HAP-1 (cell line): Measurements from ENCODE around the gene CPN2.
A peak's percentile ranks its signal among the peaks of the same experiment; 100 is the strongest.

ENCODE experiments used
- DNase-seq, 2 experiments: peaks; one replicate each; pipeline ENCODE4 v3.0.0-alpha.2; 2016 to 2020; ENCODE audit warnings: low spot score in 2 of 2
- H3K27me3 ChIP-seq: fragments of 250-450 bp; sonication (Bioruptor Pico); 2 replicates; pipeline ENCODE4 v1.5.1; 2020; ENCODE audit warnings: low read depth, mild to moderate bottlenecking, moderate library complexity
- H3K36me3 ChIP-seq: fragments of 250-450 bp; sonication (Bioruptor Pico); replicated peaks from 2 replicates; pipeline ENCODE4 v1.5.1; 2020; ENCODE audit warnings: mild to moderate bottlenecking
- H3K4me1 ChIP-seq: fragments of 250-450 bp; sonication (Bioruptor Pico); 2 replicates; pipeline ENCODE4 v1.5.1; 2020; ENCODE audit warnings: mild to moderate bottlenecking
- H3K4me3 ChIP-seq: fragments of 250-450 bp; sonication (Bioruptor Pico); 2 replicates; pipeline ENCODE4 v1.5.1; 2020; ENCODE audit warnings: mild to moderate bottlenecking, moderate library complexity
- H3K9me3 ChIP-seq: fragments of 250-450 bp; sonication (Bioruptor Pico); 2 replicates; pipeline ENCODE4 v1.5.1; 2020; ENCODE audit warnings: mild to moderate bottlenecking, moderate library complexity
- in situ Hi-C: fragments of 300-500 bp; cut with MboI; formaldehyde crosslinking; loops from 3 replicates; pipeline ENCODE4 v1.14.3; 2020; ENCODE audit warnings: low sequenced_read_pairs, inconsistent platforms, mixed read lengths

The CPN2 gene

GRCh38 chr3:194351080-194351672 is at the start of gene CPN2:
TSS of gene CPN2 (minus strand) at chr3:194351328. CDS start at chr3:194342702, 8,626 bp downstream.
- H3K27me3 ChIP-seq, result no peaks in the 10 kb centered on the region
- in situ Hi-C loops, result no loop called here

GRCh38 chr3:194399874-194400411 is 48.8 kb upstream of the CPN2 start:
- no peak overlapping the region for H3K4me3 ChIP-seq
- no peaks in the 10 kb centered on the region for H3K27me3 ChIP-seq
- H3K9me3 ChIP-seq, result no peaks in the 10 kb centered on the region
- H3K36me3 ChIP-seq, result 0 out of 2 replicates have a peak, but pooled peaks cover 3% of the 10 kb centered on the region
- DNase-seq, result no peak
- in situ Hi-C loops, result no loop called here
- H3K4me1 ChIP-seq, result peaks cover 1% of the 10 kb centered on the region

More at GRCh38 chr3:194351080-194351672, at the start of gene CPN2:
- no peaks in the 10 kb centered on the region for H3K9me3 ChIP-seq
- no peak within 1 kb of the TSS for H3K4me3 ChIP-seq
- no peak for DNase-seq
- no peaks in the 10 kb centered on the region for H3K36me3 ChIP-seq
- no peaks in the 10 kb centered on the region for H3K4me1 ChIP-seq

- H3K36me3 ChIP-seq, result 0 out of 2 replicates have a peak, but pooled peaks cover 3% of the 10 kb centered on the region
- no peaks in the 10 kb centered on the region for H3K9me3 ChIP-seq
- in situ Hi-C loops, result no loop called here
- H3K4me3 ChIP-seq, result no peak within 1 kb of the TSS
- peaks cover 8% of the 10 kb centered on the region for H3K4me1 ChIP-seq
- no peaks in the 10 kb centered on the region for H3K27me3 ChIP-seq
- DNase-seq, result no peak
Observed at GRCh38 chr3:194399166-194399565, 48.0 kb upstream of the CPN2 start, which contains the start of gene GP5. TSS of gene GP5 (minus strand) at chr3:194399266. CDS start at chr3:194398282, 984 bp downstream.

GRCh38 chr3:194397757-194398312 is 46.7 kb upstream of the CPN2 start:
- H3K9me3 ChIP-seq, result no peaks in the 10 kb centered on the region
- H3K4me1 ChIP-seq, result peaks cover 8% of the 10 kb centered on the region
- no peak for DNase-seq
- no peaks in the 10 kb centered on the region for H3K27me3 ChIP-seq
- no peaks in the 10 kb centered on the region for H3K36me3 ChIP-seq
- in situ Hi-C loops, result no loop called here
- H3K4me3 ChIP-seq, result no peak overlapping the region

GRCh38 chr3:194396859-194397756 is 46.0 kb upstream of the CPN2 start:
- Histone ChIP-seq H3K4me1 (peaks cover 8% of the 10 kb centered on the region), H3K27me3 (no peaks in the 10 kb centered on the region), H3K4me3 (no peak overlapping the region), H3K36me3 (no peaks in the 10 kb centered on the region), H3K9me3 (no peaks in the 10 kb centered on the region)
- in situ Hi-C loops, result no loop called here
- DNase-seq, result no peak

GRCh38 chr3:194396539-194396858 is 45.4 kb upstream of the CPN2 start:
- Histone ChIP-seq H3K36me3 (no peaks in the 10 kb centered on the region), H3K9me3 (no peaks in the 10 kb centered on the region), H3K4me1 (peaks cover 8% of the 10 kb centered on the region), H3K4me3 (no peak overlapping the region), H3K27me3 (no peaks in the 10 kb centered on the region)
- in situ Hi-C loops, result no loop called here
- DNase-seq, result no peak

GRCh38 chr3:194395778-194396538 is 44.8 kb upstream of the CPN2 start:
- no peaks in the 10 kb centered on the region for H3K27me3 ChIP-seq
- H3K36me3 ChIP-seq, result no peaks in the 10 kb centered on the region
- no peak for DNase-seq
- no peak overlapping the region for H3K4me3 ChIP-seq
- in situ Hi-C loops, result no loop called here
- H3K9me3 ChIP-seq, result no peaks in the 10 kb centered on the region; the same call in 1 of the 2 replicates
- peaks cover 8% of the 10 kb centered on the region for H3K4me1 ChIP-seq

GRCh38 chr3:194395212-194395611 is 44.1 kb upstream of the CPN2 start:
- H3K9me3 ChIP-seq, result peaks cover under 1% of the 10 kb centered on the region; the same call in 1 of the 2 replicates
- H3K4me1 ChIP-seq, result peaks cover 8% of the 10 kb centered on the region
- H3K4me3 ChIP-seq, result no peak overlapping the region
- in situ Hi-C loops, result no loop called here
- no peaks in the 10 kb centered on the region for H3K27me3 ChIP-seq
- no peaks in the 10 kb centered on the region for H3K36me3 ChIP-seq
- DNase-seq, result peak; percentile 64 to 73

- no peak for DNase-seq
- Histone ChIP-seq H3K27me3 (no peaks in the 10 kb centered on the region), H3K4me1 (peaks cover 8% of the 10 kb centered on the region), H3K9me3 (peaks cover 3% of the 10 kb centered on the region; the same call in 1 of the 2 replicates), H3K36me3 (no peaks in the 10 kb centered on the region), H3K4me3 (no peak overlapping the region)
- in situ Hi-C loops, result no loop called here
Observed at GRCh38 chr3:194392576-194392975, 41.4 kb upstream of the CPN2 start.

GRCh38 chr3:194390835-194391234 is 39.7 kb upstream of the CPN2 start:
- Histone ChIP-seq H3K36me3 (no peaks in the 10 kb centered on the region), H3K4me1 (peaks cover 8% of the 10 kb centered on the region), H3K27me3 (no peaks in the 10 kb centered on the region), H3K9me3 (peaks cover 3% of the 10 kb centered on the region; the same call in 1 of the 2 replicates), H3K4me3 (no peak overlapping the region)
- in situ Hi-C loops, result no loop called here
- no peak for DNase-seq

GRCh38 chr3:194389269-194389668 is 38.1 kb upstream of the CPN2 start:
- DNase-seq, result peak in 1 of 2 experiments; percentile 3
- Histone ChIP-seq H3K36me3 (no peaks in the 10 kb centered on the region), H3K4me1 (no peaks in the 10 kb centered on the region), H3K9me3 (peaks cover 3% of the 10 kb centered on the region; the same call in 1 of the 2 replicates), H3K4me3 (no peak overlapping the region), H3K27me3 (no peaks in the 10 kb centered on the region)
- in situ Hi-C loops, result no loop called here

- Histone ChIP-seq H3K27me3 (no peaks in the 10 kb centered on the region), H3K4me1 (no peaks in the 10 kb centered on the region), H3K36me3 (no peaks in the 10 kb centered on the region), H3K9me3 (peaks cover 3% of the 10 kb centered on the region; the same call in 1 of the 2 replicates), H3K4me3 (no peak overlapping the region)
- in situ Hi-C loops, result no loop called here
- peak in 1 of 2 experiments; percentile 1 for DNase-seq
Observed at GRCh38 chr3:194387926-194388418, 36.8 kb upstream of the CPN2 start.

GRCh38 chr3:194387276-194387675 is 36.1 kb upstream of the CPN2 start:
- in situ Hi-C loops, result no loop called here
- Histone ChIP-seq H3K9me3 (peaks cover 3% of the 10 kb centered on the region; the same call in 1 of the 2 replicates), H3K27me3 (no peaks in the 10 kb centered on the region), H3K4me1 (no peaks in the 10 kb centered on the region), H3K4me3 (no peak overlapping the region), H3K36me3 (no peaks in the 10 kb centered on the region)
- DNase-seq, result peak in 1 of 2 experiments; percentile 4
